Measurements from ENCODE around the gene ADGRF3.

ADGRF3 gene

DNA sequence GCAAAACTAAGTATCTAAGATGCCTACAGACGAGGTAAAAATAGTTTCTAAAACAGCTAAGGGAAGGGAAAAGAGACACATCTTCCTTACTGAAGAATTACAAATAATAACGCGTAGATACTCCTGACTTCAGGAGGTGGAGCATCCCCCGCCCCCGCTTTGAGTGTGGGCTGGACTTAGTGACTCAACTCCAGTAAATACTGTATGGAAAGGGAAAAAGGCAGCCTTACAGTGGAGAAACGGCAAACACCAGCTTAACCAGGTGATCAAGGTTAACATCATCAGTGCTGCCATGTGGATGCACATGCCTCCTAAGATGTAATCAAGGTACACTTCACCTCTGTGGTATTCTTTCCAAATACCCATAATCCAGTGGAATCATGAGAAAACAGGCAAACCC is 53.9 kb downstream of the ADGRF3 start:
- no peak for TF ChIP-seq CTCF (IDR thresholded peaks at IDR 0.05; ENCODE audit: low read depth, low read length)
- H3K4me3 ChIP-seq (ENCODE audit: low read depth, low read length) = no peak overlapping the region

GRCh38 chr2:26290001-26290400 is 56.6 kb downstream of the ADGRF3 start:
- TF ChIP-seq CTCF (IDR thresholded peaks at IDR 0.05; ENCODE audit: low read depth, low read length) = no peak
- H3K4me3 ChIP-seq (ENCODE audit: low read depth, low read length) = no peak overlapping the region

DNA sequence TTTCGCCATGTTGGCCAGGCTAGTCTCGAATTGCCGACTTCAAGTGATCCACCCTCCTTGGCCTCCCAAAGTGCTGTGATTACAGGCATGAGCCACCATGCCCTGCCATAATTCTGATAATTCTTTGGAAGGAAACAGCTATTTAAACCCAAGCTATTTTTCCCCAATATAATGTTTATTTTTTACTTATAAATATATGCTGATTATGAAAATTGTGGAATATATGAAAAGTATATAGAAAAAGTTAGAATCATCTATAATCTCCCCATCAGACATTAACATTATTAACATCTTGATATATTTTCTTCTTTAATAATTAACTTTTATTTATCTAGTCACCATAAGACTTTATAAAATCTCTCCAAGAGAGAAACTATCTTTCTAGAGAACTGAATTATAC is 60.7 kb downstream of the ADGRF3 start:
- no peak for TF ChIP-seq CTCF (IDR thresholded peaks at IDR 0.05; ENCODE audit: low read depth, low read length)
- no peak overlapping the region for H3K4me3 ChIP-seq (ENCODE audit: low read depth, low read length)

DNA sequence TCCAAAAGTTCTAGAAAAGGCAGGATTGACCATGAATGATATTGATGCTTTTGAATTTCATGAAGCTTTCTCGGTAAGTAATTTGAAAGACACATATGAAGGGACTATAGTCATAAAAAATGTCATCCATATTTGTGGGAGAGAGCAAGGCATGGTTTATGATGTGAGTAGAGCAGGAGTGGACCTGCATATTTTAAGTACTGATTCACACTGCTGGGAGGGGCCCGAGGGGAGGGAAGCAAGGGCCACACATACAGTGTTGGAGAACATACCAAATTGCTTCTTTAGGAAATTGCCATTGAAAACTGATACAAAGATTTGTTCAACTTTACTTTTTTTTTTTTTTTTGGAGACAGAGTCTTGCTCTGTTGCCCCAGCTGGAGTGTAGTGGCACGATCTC is 62.5 kb downstream of the ADGRF3 start:
- no peak for TF ChIP-seq CTCF (IDR thresholded peaks at IDR 0.05; ENCODE audit: low read depth, low read length)
- no peak overlapping the region for H3K4me3 ChIP-seq (ENCODE audit: low read depth, low read length)

DNA sequence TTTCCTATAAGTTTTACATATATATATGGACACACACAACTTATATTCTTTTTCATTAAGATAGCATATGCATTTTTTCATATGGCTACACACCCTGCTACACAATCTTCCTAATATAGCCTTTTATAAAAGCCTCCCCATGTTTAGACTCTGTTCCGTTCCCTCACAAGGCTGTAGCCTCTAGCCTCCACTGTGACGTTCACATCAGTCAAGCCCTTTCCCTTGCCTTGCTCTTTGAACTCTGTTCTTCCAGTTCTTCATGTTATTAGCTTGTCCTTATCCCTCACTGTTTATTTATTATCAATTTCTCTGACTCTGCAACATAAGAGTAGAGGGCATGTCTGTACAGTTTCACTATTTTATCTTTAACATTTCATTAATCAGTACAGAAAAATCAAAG is 63.0 kb downstream of the ADGRF3 start:
- H3K4me3 ChIP-seq (ENCODE audit: low read depth, low read length) = no peak overlapping the region
- no peak for TF ChIP-seq CTCF (IDR thresholded peaks at IDR 0.05; ENCODE audit: low read depth, low read length)

DNA sequence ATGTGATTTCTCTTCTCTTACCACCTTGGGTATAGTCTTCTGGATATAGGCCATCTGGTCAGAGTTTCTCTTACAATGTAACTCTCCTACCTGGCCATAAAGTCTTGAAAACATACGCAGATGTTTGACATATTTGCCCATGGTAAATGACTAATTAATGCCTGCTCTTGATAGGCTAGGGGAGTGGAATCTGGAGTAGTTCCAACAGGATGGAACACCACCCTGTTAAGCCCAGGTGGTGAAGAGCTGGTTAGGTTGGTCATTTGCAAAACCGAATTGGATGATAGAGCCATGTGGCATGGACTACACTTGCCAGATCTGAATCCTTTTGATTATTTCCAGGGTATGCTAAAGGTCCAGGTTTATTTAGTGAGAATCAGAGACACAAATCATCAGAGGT is 65.4 kb downstream of the ADGRF3 start:
- TF ChIP-seq CTCF (IDR thresholded peaks at IDR 0.05; ENCODE audit: low read depth, low read length) = no peak
- H3K4me3 ChIP-seq (ENCODE audit: low read depth, low read length) = no peak overlapping the region

GRCh38 chr2:26279886-26280285 is 66.7 kb downstream of the ADGRF3 start:
- H3K4me3 ChIP-seq (ENCODE audit: low read depth, low read length) = no peak overlapping the region
- TF ChIP-seq CTCF (IDR thresholded peaks at IDR 0.05; ENCODE audit: low read depth, low read length) = no peak
